Measurements from ENCODE around the gene SAYSD1.
A peak's percentile ranks its signal among the peaks of the same experiment; 100 is the strongest.

SAYSD1 gene

GRCh38 chr6:39107641-39108040, 7.3 kb downstream of the SAYSD1 start:
- DNase-seq = no peak

GRCh38 chr6:39107034-39107433, 8.0 kb downstream of the SAYSD1 start:
- DNase-seq = no peak

- DNase-seq = peak; percentile 63
Observed at GRCh38 chr6:39104528-39104927, 10.5 kb downstream of the SAYSD1 start.

- no peak for DNase-seq
Observed at GRCh38 chr6:39102821-39103136, 12.2 kb downstream of the SAYSD1 start.

- DNase-seq = no peak
Observed at GRCh38 chr6:39102071-39102820, 12.7 kb downstream of the SAYSD1 start.

GRCh38 chr6:39100358-39100757, 14.6 kb downstream of the SAYSD1 start:
- no peak for DNase-seq

GRCh38 chr6:39095578-39095977, 19.4 kb downstream of the SAYSD1 start:
- no peak for DNase-seq

- DNase-seq = no peak
Observed at GRCh38 chr6:39093149-39093708, 21.8 kb downstream of the SAYSD1 start.

GRCh38 chr6:39092124-39092523, 22.9 kb downstream of the SAYSD1 start:
- no peak for DNase-seq

- DNase-seq = no peak
Observed at GRCh38 chr6:39091220-39091619, 23.8 kb downstream of the SAYSD1 start.

- no peak for DNase-seq
Observed at GRCh38 chr6:39090036-39090435, 24.9 kb downstream of the SAYSD1 start.

- no peak for DNase-seq
Observed at GRCh38 chr6:39088331-39088730, 26.7 kb downstream of the SAYSD1 start.

- no peak for DNase-seq
Observed at GRCh38 chr6:39087197-39087596, 27.8 kb downstream of the SAYSD1 start.

GRCh38 chr6:39086711-39087110, 28.3 kb downstream of the SAYSD1 start:
- DNase-seq = no peak

- no peak for DNase-seq
Observed at GRCh38 chr6:39086294-39086693, 28.7 kb downstream of the SAYSD1 start.

GRCh38 chr6:39085129-39085797, 29.7 kb downstream of the SAYSD1 start:
- no peak for DNase-seq

- no peak for DNase-seq
Observed at GRCh38 chr6:39084506-39084905, 30.5 kb downstream of the SAYSD1 start.

GRCh38 chr6:39083231-39083634, 31.8 kb downstream of the SAYSD1 start:
- no peak for DNase-seq

GRCh38 chr6:39082310-39082709, 32.7 kb downstream of the SAYSD1 start:
- DNase-seq = no peak

GRCh38 chr6:39080246-39080875, 34.6 kb downstream of the SAYSD1 start:
- DNase-seq = no peak

GRCh38 chr6:39079197-39080125, 35.5 kb downstream of the SAYSD1 start:
- no peak for DNase-seq

- no peak for DNase-seq
Observed at GRCh38 chr6:39078695-39079094, 36.3 kb downstream of the SAYSD1 start.
